ENCODE data around the gene PARD3. TPM values are rescaled to one million over a fixed set of nuclear protein-coding genes. Genes with fewer than 3 reads are reported as not detected.

PARD3 gene
- polyA plus RNA-seq, 3 donors = 0.51 TPM; not detected in 2

- Mint-ChIP-seq H3K4me3 (no peak overlapping the region), H3K36me3 (no peaks in the 10 kb centered on the region), H3K9me3 (peaks cover 0 to 5% (median 1%) of the 10 kb centered on the region in 7 donors), H3K4me1 (no peaks in the 10 kb centered on the region), H3K27me3 (ENCODE audit: low read depth in 3 of 3) (peaks cover 0 to 2% (median 0%) of the 10 kb centered on the region in 3 donors), H3K27ac (no peak overlapping the region)
- no peaks in the 10 kb centered on the region for H3K36me3 ChIP-seq (replicated peaks in 1 of 2; ENCODE audit: control insufficient read depth in 1 of 2, insufficient read depth in 2 of 2, low read length in 2 of 2)
- H3K79me2 ChIP-seq (ENCODE audit: insufficient read depth, low read length) = no peaks in the 10 kb centered on the region
- 100% methylated on average over 2 of the region's 7 CpGs for WGBS (ENCODE audit: insufficient coverage)
- intact Hi-C loops (cut with micrococcal nuclease) = no loop called here
- no peaks in the 10 kb centered on the region for H3K4me1 ChIP-seq (ENCODE audit: control insufficient read depth in 1 of 2, insufficient read depth in 2 of 2, low read length in 2 of 2)
- no peak for TF ChIP-seq CTCF (IDR thresholded peaks at IDR 0.05)
- H4K20me1 ChIP-seq (ENCODE audit: insufficient read depth, low read length) = no peaks in the 10 kb centered on the region
- H3K4me3 ChIP-seq (replicated peaks in 1 of 3; ENCODE audit: low read depth in 2 of 3, low read length in 3 of 3) = no peak overlapping the region
- no peaks in the 10 kb centered on the region for H3K27me3 ChIP-seq (ENCODE audit: control insufficient read depth in 2 of 2, insufficient read depth in 2 of 2, low read length in 2 of 2)
- H3K27ac ChIP-seq (ENCODE audit: low read depth in 1 of 2, low read length in 2 of 2) = no peak overlapping the region
- no peaks in the 10 kb centered on the region for H3K9me3 ChIP-seq (replicated peaks in 1 of 2; ENCODE audit: control insufficient read depth in 1 of 2, insufficient read depth in 1 of 2, low read length in 2 of 2)
- H3K4me2 ChIP-seq (replicated peaks; ENCODE audit: extremely low read depth, low read length, poor library complexity, severe bottlenecking) = no peak overlapping the region
- no peak overlapping the region for H3K9ac ChIP-seq (ENCODE audit: insufficient read depth, low read length, poor library complexity, severe bottlenecking)
- no peak for DNase-seq
- H2AFZ ChIP-seq (ENCODE audit: insufficient read depth, low read depth, low read length, poor library complexity, severe bottlenecking) = no peak overlapping the region
These were observed 323.0 kb downstream of the PARD3 start for GRCh38 chr10:34492081-34492480.

- H3K27me3 Mint-ChIP-seq (ENCODE audit: low read depth in 3 of 3) = peaks cover 0 to 2% (median 0%) of the 10 kb centered on the region in 3 donors
- Histone ChIP-seq H3K4me1 (ENCODE audit: control insufficient read depth in 1 of 2, insufficient read depth in 2 of 2, low read length in 2 of 2) (no peaks in the 10 kb centered on the region), H3K4me3 (replicated peaks in 1 of 3; ENCODE audit: low read depth in 2 of 3, low read length in 3 of 3) (no peak overlapping the region), H3K79me2 (ENCODE audit: insufficient read depth, low read length) (no peaks in the 10 kb centered on the region), H3K4me2 (replicated peaks; ENCODE audit: extremely low read depth, low read length, poor library complexity, severe bottlenecking) (no peak overlapping the region), H3K27ac (ENCODE audit: low read depth in 1 of 2, low read length in 2 of 2) (no peak overlapping the region), H2AFZ (ENCODE audit: insufficient read depth, low read depth, low read length, poor library complexity, severe bottlenecking) (no peak overlapping the region), H4K20me1 (ENCODE audit: insufficient read depth, low read length) (no peaks in the 10 kb centered on the region), H3K9me3 (replicated peaks in 1 of 2; ENCODE audit: control insufficient read depth in 1 of 2, insufficient read depth in 1 of 2, low read length in 2 of 2) (no peaks in the 10 kb centered on the region), H3K9ac (ENCODE audit: insufficient read depth, low read length, poor library complexity, severe bottlenecking) (no peak overlapping the region), H3K27me3 (ENCODE audit: control insufficient read depth in 2 of 2, insufficient read depth in 2 of 2, low read length in 2 of 2) (no peaks in the 10 kb centered on the region), H3K36me3 (replicated peaks in 1 of 2; ENCODE audit: control insufficient read depth in 1 of 2, insufficient read depth in 2 of 2, low read length in 2 of 2) (no peaks in the 10 kb centered on the region)
- no peak for TF ChIP-seq CTCF (IDR thresholded peaks at IDR 0.05)
- 100% methylated on average over 1 of the region's 3 CpGs for WGBS (ENCODE audit: insufficient coverage)
- H3K9me3 Mint-ChIP-seq = peaks cover 0 to 5% (median 1%) of the 10 kb centered on the region in 7 donors
- DNase-seq = no peak
- no peak overlapping the region for H3K27ac Mint-ChIP-seq
- no peaks in the 10 kb centered on the region for H3K36me3 Mint-ChIP-seq
- intact Hi-C loops (cut with micrococcal nuclease) = no loop called here
- H3K4me1 Mint-ChIP-seq = no peaks in the 10 kb centered on the region
- no peak overlapping the region for H3K4me3 Mint-ChIP-seq
These were observed 323.4 kb downstream of the PARD3 start for GRCh38 chr10:34491678-34492077.

Data from CD14-positive monocyte (primary cell).